ENCODE data around the gene IGSF21. TPM values are rescaled to one million over a fixed set of nuclear protein-coding genes. Genes with fewer than 3 reads are reported as not detected.
A peak's percentile ranks its signal among the peaks of the same experiment; 100 is the strongest.

IGSF21 gene
- polyA plus RNA-seq, 2 of the 4 experiments (the other 2 are of a cell fraction) = not detected

DNA sequence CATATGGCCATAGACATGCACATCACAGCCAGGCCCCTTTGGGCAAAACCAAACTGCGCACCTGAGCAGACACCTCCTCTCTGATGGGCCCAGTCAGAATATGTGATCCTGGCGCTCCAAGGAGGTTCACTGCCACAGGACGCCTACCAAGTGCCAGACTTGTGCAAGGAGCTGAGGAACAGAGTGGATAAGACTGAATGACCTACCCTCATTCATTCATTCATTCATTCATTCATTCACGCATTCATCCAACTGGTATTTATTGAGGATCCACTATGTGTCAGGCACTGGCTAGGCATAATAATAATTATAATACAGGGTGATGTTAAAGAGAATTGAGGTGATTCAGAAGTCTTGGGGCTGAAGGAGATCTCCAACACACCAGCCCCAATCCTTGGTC, 2.4 kb upstream of the IGSF21 start (continued):
- TF ChIP-seq REST (IDR thresholded peaks at IDR 0.05) = no peak
- TF ChIP-seq CHD2 (IDR thresholded peaks at IDR 0.05; ENCODE audit: low read length, partially characterized antibody) = no peak
- no peak for TF ChIP-seq RAD21 (conservative IDR thresholded peaks at IDR 0.05 in 1 of 2, IDR thresholded peaks at IDR 0.05 in 1 of 2)
- no peak for TF ChIP-seq ZC3H11A (IDR thresholded peaks at IDR 0.05)
- TF ChIP-seq CBX8 (IDR thresholded peaks at IDR 0.05) = no peak
- no peak for TF ChIP-seq USF2 (IDR thresholded peaks at IDR 0.05)
- TF ChIP-seq FOXS1 (CRISPR knock-in tag; IDR thresholded peaks at IDR 0.05) = no peak
- no peak for TF ChIP-seq CEBPB (IDR thresholded peaks at IDR 0.05)
- no peak for TF ChIP-seq EHMT2 (IDR thresholded peaks at IDR 0.05; ENCODE audit: low read depth)
- no peak for TF ChIP-seq ZSCAN20 (CRISPR knock-in tag; IDR thresholded peaks at IDR 0.05)
- no peak for TF ChIP-seq HOXB13 (CRISPR knock-in tag; IDR thresholded peaks at IDR 0.05; ENCODE audit: low read depth)

- DNase-seq (ENCODE audit: low read depth in 1 of 2, low spot score in 1 of 2) = no peak
Observed at GRCh38 chr1:18108299-18109057, 880 bp downstream of the IGSF21 start.

More at GRCh38 chr1:18108299-18109057, 880 bp downstream of the IGSF21 start:
- Histone ChIP-seq H3K4me1 (peaks cover 11% of the 10 kb centered on the region; the same call in 1 of the 3 replicates), H3K4me2 (peak overlapping the region; percentile 84; the same call in 2 of the 3 replicates), H3K27ac (no peak overlapping the region), H3K4me3 (no peak overlapping the region), H3K9me3 (no peaks in the 10 kb centered on the region)
- 14% methylated on average over 26 of the region's 26 CpGs for WGBS (ENCODE audit: missing lambda C conversion rate)
- ATAC-seq (no peak), FAIRE-seq (no peak)
- ChIA-PET POLR2A (no interaction called here), CTCF (interaction anchor here (0.6 kb wide), 1 partner anchor 454 kb away, joined by 3 read pairs; no protein-coding TSS in a partner anchor)
- TF ChIP-seq EHMT2 (IDR thresholded peaks at IDR 0.05; ENCODE audit: low read depth) = no peak
- TF ChIP-seq RCOR1 (IDR thresholded peaks at IDR 0.05; ENCODE audit: low read depth, low read length) = no peak
- no peak for TF ChIP-seq HDAC2 (IDR thresholded peaks at IDR 0.05)
- no peak for TF ChIP-seq NFE2L2 (conservative IDR thresholded peaks at IDR 0.05; ENCODE audit: low read length)
- no peak for TF ChIP-seq ATOH8 (CRISPR knock-in tag; IDR thresholded peaks at IDR 0.05; ENCODE audit: low read depth)
- TF ChIP-seq ZFP36 (IDR thresholded peaks at IDR 0.05; ENCODE audit: borderline replicate concordance, partially characterized antibody) = no peak
- TF ChIP-seq HMGXB4 (CRISPR knock-in tag; IDR thresholded peaks at IDR 0.05; ENCODE audit: borderline replicate concordance) = no peak
- TF ChIP-seq BCL3 (IDR thresholded peaks at IDR 0.05) = no peak
- no peak for TF ChIP-seq RARB (CRISPR knock-in tag; IDR thresholded peaks at IDR 0.05)
